HepG2 (cell line): Measurements from ENCODE around the gene RANGRF. TPM values are rescaled to one million over a fixed set of nuclear protein-coding genes. Genes with fewer than 3 reads are reported as not detected.

ENCODE experiments used
- HHEX ChIP-seq: IDR thresholded peaks from 2 replicates; pipeline ENCODE4 v1.6.1; 2016; ENCODE audit warnings: control low read depth
- IRF2 ChIP-seq: IDR thresholded peaks from 2 replicates; pipeline ENCODE4 v1.6.1; 2018; ENCODE audit warnings: missing genetic modification reagents, missing compliant biosample characterization
- JUNB ChIP-seq: sonication (generic); formaldehyde crosslinking; IDR thresholded peaks from 2 replicates; pipeline ENCODE4 v1.8.0; 2022; ENCODE audit warnings: missing genetic modification reagents, mild to moderate bottlenecking, borderline replicate concordance
- NR3C1 ChIP-seq: sonication (generic); formaldehyde crosslinking; IDR thresholded peaks from 2 replicates; pipeline ENCODE4 v1.4.0; 2020; ENCODE audit warnings: missing genetic modification reagents
- POLR2AphosphoS5 ChIP-seq: IDR thresholded peaks from 2 replicates; pipeline ENCODE4 v1.6.1; 2012; ENCODE audit warnings: low read depth, low read length
- RXRA ChIP-seq: sonication (generic); formaldehyde crosslinking; IDR thresholded peaks from 2 replicates; pipeline ENCODE4 v1.5.1; 2020; ENCODE audit warnings: missing genetic modification reagents
- SOX6 ChIP-seq, 2 experiments: fragments of 450-650 bp in 1 of 2; sonication (generic) in 1 of 2; formaldehyde crosslinking in 1 of 2; IDR thresholded peaks; 2 replicates each; pipeline versions ENCODE4 v1.4.0 to v1.6.1; 2017 to 2020; ENCODE audit warnings: antibody characterized with exemption in 1 of 2, mild to moderate bottlenecking in 1 of 2, missing genetic modification reagents in 1 of 2
- TSC22D2 ChIP-seq: sonication (generic); formaldehyde crosslinking; IDR thresholded peaks from 2 replicates; pipeline ENCODE4 v1.5.1; 2020; ENCODE audit warnings: missing genetic modification reagents, mild to moderate bottlenecking, borderline replicate concordance
- U2AF2 ChIP-seq: fragments of 200-400 bp; formaldehyde crosslinking; IDR thresholded peaks from 2 replicates; pipeline ENCODE4 v1.6.1; 2017; ENCODE audit warnings: low read depth, mild to moderate bottlenecking, low read length
- ZC3H13 ChIP-seq: sonication (generic); formaldehyde crosslinking; IDR thresholded peaks from 2 replicates; pipeline ENCODE4 v1.8.1; 2023; ENCODE audit warnings: mild to moderate bottlenecking, missing genetic modification reagents, moderate library complexity
- ZFP36L1 ChIP-seq: sonication (generic); formaldehyde crosslinking; IDR thresholded peaks from 2 replicates; pipeline ENCODE4 v1.8.0; 2022; ENCODE audit warnings: mild to moderate bottlenecking, missing genetic modification reagents, moderate library complexity
- ZMYM2 ChIP-seq: sonication (generic); formaldehyde crosslinking; IDR thresholded peaks from 2 replicates; pipeline ENCODE4 v1.8.0; 2022; ENCODE audit warnings: mild to moderate bottlenecking, missing genetic modification reagents
- ZNF382 ChIP-seq: sonication (generic); formaldehyde crosslinking; IDR thresholded peaks from 2 replicates; pipeline ENCODE4 v1.5.0; 2020; ENCODE audit warnings: missing genetic modification reagents, mild to moderate bottlenecking, borderline replicate concordance
- ZNF883 ChIP-seq: sonication (generic); formaldehyde crosslinking; IDR thresholded peaks from 2 replicates; pipeline ENCODE4 v1.5.1; 2020; ENCODE audit warnings: mild to moderate bottlenecking, missing genetic modification reagents; ENCODE audit errors: not compliant biosample characterization
- ZSCAN31 ChIP-seq: sonication (generic); formaldehyde crosslinking; IDR thresholded peaks from 2 replicates; pipeline ENCODE4 v1.5.0; 2020; ENCODE audit warnings: low read depth, mild to moderate bottlenecking, missing genetic modification reagents
- polyA plus RNA-seq, 8 experiments: library from polyadenylated mRNA; depleted of rRNA in 3 of 8; stranded (reverse) in 7 of 8; unstranded in 1 of 8; fragments of >200 nt; fragmentation: Illumina TruSeq in 4 of 8; extraction: Trizol in 4 of 8; gene quantifications; 2 replicates each; pipeline versions ENCODE4 v1.2.1 to v1.2.3, GENCODE V29; 2011 to 2016; ENCODE audit warnings: low read depth in 4 of 8, missing spikeins in 1 of 8, mixed read lengths in 1 of 8; ENCODE audit not compliant: insufficient read depth in 1 of 8
- total RNA-seq, 5 experiments: library from RNA; depleted of rRNA; stranded (reverse); fragments of >200 nt; fragmentation: Illumina TruSeq; extraction: Trizol; gene quantifications; 2 replicates each; pipeline ENCODE4 v1.2.3, GENCODE V29; 2016; ENCODE audit warnings: low read depth in 1 of 5
- TF ChIP-seq, protein P1 (sequence below): sonication (generic); formaldehyde crosslinking; IDR thresholded peaks from 2 replicates; pipeline ENCODE4 v1.4.0; 2020; ENCODE audit warnings: mild to moderate bottlenecking, missing genetic modification reagents
- TF ChIP-seq, protein P2 (sequence below): sonication (generic); formaldehyde crosslinking; IDR thresholded peaks from 2 replicates; pipeline ENCODE4 v1.5.1; 2020; ENCODE audit warnings: missing genetic modification reagents, mild to moderate bottlenecking, borderline replicate concordance
- TF ChIP-seq, protein P3 (sequence below): sonication (generic); formaldehyde crosslinking; IDR thresholded peaks from 2 replicates; pipeline ENCODE4 v1.8.1; 2023; ENCODE audit warnings: mild to moderate bottlenecking, moderate library complexity, missing genetic modification reagents
- TF ChIP-seq, protein P4 (sequence below): sonication (generic); formaldehyde crosslinking; IDR thresholded peaks from 2 replicates; pipeline ENCODE4 v1.4.0; 2020; ENCODE audit warnings: low read depth, missing genetic modification reagents
- TF ChIP-seq, protein P5 (sequence below): sonication (generic); formaldehyde crosslinking; IDR thresholded peaks from 2 replicates; pipeline ENCODE4 v1.4.0; 2020; ENCODE audit warnings: mild to moderate bottlenecking, missing genetic modification reagents

RANGRF gene
- total and polyA plus RNA-seq, 2 of the 13 experiments (the other 11 are each of a cell fraction or from before 2014, with no cell fraction given), result 18.6 to 40.7 TPM

DNA sequence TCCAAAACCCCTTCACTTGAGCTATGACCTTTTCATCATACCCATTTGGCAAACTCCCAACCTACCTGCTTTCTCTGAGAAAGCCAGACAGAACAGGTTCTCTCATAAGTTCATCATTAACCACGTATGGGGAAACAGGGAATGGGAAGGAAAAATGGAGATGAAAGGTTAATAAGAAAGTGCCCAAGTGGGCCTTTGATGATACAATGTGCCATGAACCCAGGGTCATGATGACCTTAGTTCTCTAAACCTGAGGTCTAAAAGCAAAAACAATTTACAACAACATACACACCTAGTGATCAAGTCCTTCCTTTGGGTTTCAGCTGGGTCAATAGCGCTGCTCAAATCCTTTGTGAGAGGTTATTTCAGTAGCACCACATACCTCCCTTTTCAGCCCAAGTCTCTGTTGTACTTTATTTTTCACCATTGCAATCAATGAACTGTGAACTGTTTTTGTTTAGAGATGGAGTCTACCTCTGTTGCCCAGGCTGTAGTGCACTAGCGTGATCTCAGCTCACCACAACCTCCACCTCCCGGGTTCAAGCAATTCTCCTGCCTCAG, 14.5 kb upstream of the RANGRF start (continued):
- no peak for TF ChIP-seq SOX6 (IDR thresholded peaks at IDR 0.05)
- TF ChIP-seq SOX6 (CRISPR knock-in tag; IDR thresholded peaks at IDR 0.05), result peak; percentile 96
- TF ChIP-seq, protein P1, sequence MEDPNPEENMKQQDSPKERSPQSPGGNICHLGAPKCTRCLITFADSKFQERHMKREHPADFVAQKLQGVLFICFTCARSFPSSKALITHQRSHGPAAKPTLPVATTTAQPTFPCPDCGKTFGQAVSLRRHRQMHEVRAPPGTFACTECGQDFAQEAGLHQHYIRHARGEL, result no peak
- no peak for TF ChIP-seq NR3C1
- TF ChIP-seq, protein P2, sequence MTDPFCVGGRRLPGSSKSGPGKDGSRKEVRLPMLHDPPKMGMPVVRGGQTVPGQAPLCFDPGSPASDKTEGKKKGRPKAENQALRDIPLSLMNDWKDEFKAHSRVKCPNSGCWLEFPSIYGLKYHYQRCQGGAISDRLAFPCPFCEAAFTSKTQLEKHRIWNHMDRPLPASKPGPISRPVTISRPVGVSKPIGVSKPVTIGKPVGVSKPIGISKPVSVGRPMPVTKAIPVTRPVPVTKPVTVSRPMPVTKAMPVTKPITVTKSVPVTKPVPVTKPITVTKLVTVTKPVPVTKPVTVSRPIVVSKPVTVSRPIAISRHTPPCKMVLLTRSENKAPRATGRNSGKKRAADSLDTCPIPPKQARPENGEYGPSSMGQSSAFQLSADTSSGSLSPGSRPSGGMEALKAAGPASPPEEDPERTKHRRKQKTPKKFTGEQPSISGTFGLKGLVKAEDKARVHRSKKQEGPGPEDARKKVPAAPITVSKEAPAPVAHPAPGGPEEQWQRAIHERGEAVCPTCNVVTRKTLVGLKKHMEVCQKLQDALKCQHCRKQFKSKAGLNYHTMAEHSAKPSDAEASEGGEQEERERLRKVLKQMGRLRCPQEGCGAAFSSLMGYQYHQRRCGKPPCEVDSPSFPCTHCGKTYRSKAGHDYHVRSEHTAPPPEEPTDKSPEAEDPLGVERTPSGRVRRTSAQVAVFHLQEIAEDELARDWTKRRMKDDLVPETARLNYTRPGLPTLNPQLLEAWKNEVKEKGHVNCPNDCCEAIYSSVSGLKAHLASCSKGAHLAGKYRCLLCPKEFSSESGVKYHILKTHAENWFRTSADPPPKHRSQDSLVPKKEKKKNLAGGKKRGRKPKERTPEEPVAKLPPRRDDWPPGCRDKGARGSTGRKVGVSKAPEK (CRISPR knock-in tag), result no peak
- TF ChIP-seq JUNB (CRISPR knock-in tag), result no peak
- TF ChIP-seq, protein P3, sequence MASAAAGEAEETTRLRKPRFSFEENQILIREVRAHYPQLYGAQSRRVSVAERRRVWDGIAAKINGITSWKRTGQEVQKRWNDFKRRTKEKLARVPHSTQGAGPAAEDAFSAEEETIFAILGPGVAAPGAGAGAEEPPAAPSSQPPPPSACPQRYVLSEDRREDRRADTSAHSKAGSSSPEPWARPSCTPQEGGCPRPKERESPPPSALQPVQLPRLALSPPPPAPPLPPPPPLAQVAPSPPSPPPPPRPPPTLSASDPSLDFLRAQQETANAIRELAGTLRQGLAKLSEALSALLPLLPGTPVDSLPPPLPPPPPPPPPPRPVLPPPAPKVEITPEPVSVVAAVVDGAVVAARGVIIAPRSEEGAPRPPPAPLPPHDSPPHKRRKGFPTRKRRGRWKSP, result peak; percentile 65; the same call in 1 of the 2 replicates
- TF ChIP-seq POLR2AphosphoS5, result peak; percentile 50
- TF ChIP-seq TSC22D2 (CRISPR knock-in tag), result no peak
- no peak for TF ChIP-seq ZSCAN31
- TF ChIP-seq, protein P4, sequence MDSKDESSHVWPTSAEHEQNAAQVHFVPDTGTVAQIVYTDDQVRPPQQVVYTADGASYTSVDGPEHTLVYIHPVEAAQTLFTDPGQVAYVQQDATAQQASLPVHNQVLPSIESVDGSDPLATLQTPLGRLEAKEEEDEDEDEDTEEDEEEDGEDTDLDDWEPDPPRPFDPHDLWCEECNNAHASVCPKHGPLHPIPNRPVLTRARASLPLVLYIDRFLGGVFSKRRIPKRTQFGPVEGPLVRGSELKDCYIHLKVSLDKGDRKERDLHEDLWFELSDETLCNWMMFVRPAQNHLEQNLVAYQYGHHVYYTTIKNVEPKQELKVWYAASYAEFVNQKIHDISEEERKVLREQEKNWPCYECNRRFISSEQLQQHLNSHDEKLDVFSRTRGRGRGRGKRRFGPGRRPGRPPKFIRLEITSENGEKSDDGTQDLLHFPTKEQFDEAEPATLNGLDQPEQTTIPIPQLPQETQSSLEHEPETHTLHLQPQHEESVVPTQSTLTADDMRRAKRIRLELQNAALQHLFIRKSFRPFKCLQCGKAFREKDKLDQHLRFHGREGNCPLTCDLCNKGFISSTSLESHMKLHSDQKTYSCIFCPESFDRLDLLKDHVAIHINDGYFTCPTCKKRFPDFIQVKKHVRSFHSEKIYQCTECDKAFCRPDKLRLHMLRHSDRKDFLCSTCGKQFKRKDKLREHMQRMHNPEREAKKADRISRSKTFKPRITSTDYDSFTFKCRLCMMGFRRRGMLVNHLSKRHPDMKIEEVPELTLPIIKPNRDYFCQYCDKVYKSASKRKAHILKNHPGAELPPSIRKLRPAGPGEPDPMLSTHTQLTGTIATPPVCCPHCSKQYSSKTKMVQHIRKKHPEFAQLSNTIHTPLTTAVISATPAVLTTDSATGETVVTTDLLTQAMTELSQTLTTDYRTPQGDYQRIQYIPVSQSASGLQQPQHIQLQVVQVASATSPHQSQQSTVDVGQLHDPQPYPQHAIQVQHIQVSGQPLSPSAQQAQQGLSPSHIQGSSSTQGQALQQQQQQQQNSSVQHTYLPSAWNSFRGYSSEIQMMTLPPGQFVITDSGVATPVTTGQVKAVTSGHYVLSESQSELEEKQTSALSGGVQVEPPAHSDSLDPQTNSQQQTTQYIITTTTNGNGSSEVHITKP (CRISPR knock-in tag), result no peak
- peak; percentile 73; the same call in 1 of the 2 replicates for TF ChIP-seq RXRA (CRISPR knock-in tag)
- TF ChIP-seq U2AF2, result no peak
- no peak for TF ChIP-seq ZNF883
- no peak for TF ChIP-seq ZFP36L1 (CRISPR knock-in tag)
- no peak for TF ChIP-seq ZNF382
- no peak for TF ChIP-seq ZMYM2
- no peak for TF ChIP-seq ZC3H13 (CRISPR knock-in tag)
- TF ChIP-seq, protein P5, sequence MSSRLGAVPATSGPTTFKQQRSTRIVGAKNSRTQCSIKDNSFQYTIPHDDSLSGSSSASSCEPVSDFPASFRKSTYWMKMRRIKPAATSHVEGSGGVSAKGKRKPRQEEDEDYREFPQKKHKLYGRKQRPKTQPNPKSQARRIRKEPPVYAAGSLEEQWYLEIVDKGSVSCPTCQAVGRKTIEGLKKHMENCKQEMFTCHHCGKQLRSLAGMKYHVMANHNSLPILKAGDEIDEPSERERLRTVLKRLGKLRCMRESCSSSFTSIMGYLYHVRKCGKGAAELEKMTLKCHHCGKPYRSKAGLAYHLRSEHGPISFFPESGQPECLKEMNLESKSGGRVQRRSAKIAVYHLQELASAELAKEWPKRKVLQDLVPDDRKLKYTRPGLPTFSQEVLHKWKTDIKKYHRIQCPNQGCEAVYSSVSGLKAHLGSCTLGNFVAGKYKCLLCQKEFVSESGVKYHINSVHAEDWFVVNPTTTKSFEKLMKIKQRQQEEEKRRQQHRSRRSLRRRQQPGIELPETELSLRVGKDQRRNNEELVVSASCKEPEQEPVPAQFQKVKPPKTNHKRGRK, result no peak
- peak; percentile 61; the same call in 1 of the 2 replicates for TF ChIP-seq IRF2 (CRISPR knock-in tag)
- peak; percentile 76 for TF ChIP-seq HHEX (CRISPR knock-in tag)
